ENCODE results near the gene HPN. TPM values are rescaled to one million over a fixed set of nuclear protein-coding genes. Genes with fewer than 3 reads are reported as not detected.
A peak's percentile ranks its signal among the peaks of the same experiment; 100 is the strongest.

The HPN gene
- total RNA-seq, 3 donors from 2014 or later (not counting 1 experiment from before 2014, with no cell fraction given) = not detected

- WGBS (ENCODE audit: insufficient coverage) = 18% methylated on average over 36 of the region's 39 CpGs
- Histone ChIP-seq H3K27me3 (ENCODE audit: control insufficient read depth, insufficient read depth, low read length) (no peaks in the 10 kb centered on the region), H3K36me3 (ENCODE audit: control insufficient read depth, insufficient read depth, low read length) (no peaks in the 10 kb centered on the region), H3K4me1 (ENCODE audit: control insufficient read depth, insufficient read depth, low read length) (peaks cover 44% of the 10 kb centered on the region), H3K27ac (ENCODE audit: low read length) (peak overlapping the region; percentile 43), H3K9me3 (ENCODE audit: control insufficient read depth, insufficient read depth, low read length) (no peaks in the 10 kb centered on the region), H3K4me3 (ENCODE audit: low read length) (peak overlapping the region; percentile 13)
- H3K36me3 Mint-ChIP-seq = no peaks in the 10 kb centered on the region
- peak overlapping the region in 1 of 2 donors; percentile 69 for H3K27ac Mint-ChIP-seq
- intact Hi-C loops (cut with micrococcal nuclease) = no loop called here
- TF ChIP-seq CTCF (IDR thresholded peaks at IDR 0.05) = no peak
- ATAC-seq = peak; percentile 11 to 28 (median 24)
- peak in 1 of 2 donors; percentile 33 for DNase-seq
- H3K9me3 Mint-ChIP-seq = no peaks in the 10 kb centered on the region
- peaks cover 21 to 40% of the 10 kb centered on the region in 2 donors for H3K4me1 Mint-ChIP-seq
- H3K4me3 Mint-ChIP-seq = peak overlapping the region; percentile 81
- peaks cover 13 to 21% of the 10 kb centered on the region in 2 donors for H3K27me3 Mint-ChIP-seq (ENCODE audit: low read depth in 2 of 2)
These were observed 1.4 kb upstream of the HPN start for GRCh38 chr19:35039881-35040825.

- TF ChIP-seq CTCF (IDR thresholded peaks at IDR 0.05) = no peak
- 9% methylated on average over 35 of the region's 36 CpGs for WGBS (ENCODE audit: insufficient coverage)
- H3K4me3 Mint-ChIP-seq = peak overlapping the region; percentile 81
- no peaks in the 10 kb centered on the region for H3K36me3 Mint-ChIP-seq
- Histone ChIP-seq H3K9me3 (ENCODE audit: control insufficient read depth, insufficient read depth, low read length) (no peaks in the 10 kb centered on the region), H3K4me3 (ENCODE audit: low read length) (peak overlapping the region; percentile 8), H3K27me3 (ENCODE audit: control insufficient read depth, insufficient read depth, low read length) (no peaks in the 10 kb centered on the region), H3K36me3 (ENCODE audit: control insufficient read depth, insufficient read depth, low read length) (no peaks in the 10 kb centered on the region), H3K4me1 (ENCODE audit: control insufficient read depth, insufficient read depth, low read length) (peaks cover 49% of the 10 kb centered on the region), H3K27ac (ENCODE audit: low read length) (peak overlapping the region; percentile 38)
- intact Hi-C loops (cut with micrococcal nuclease) = no loop called here
- no peaks in the 10 kb centered on the region for H3K9me3 Mint-ChIP-seq
- peaks cover 21 to 45% of the 10 kb centered on the region in 2 donors for H3K4me1 Mint-ChIP-seq
- ATAC-seq (peak; percentile 53 to 62 (median 55)), DNase-seq (peak; percentile 27 to 42)
- H3K27ac Mint-ChIP-seq = peak overlapping the region in 1 of 2 donors; percentile 69
- H3K27me3 Mint-ChIP-seq (ENCODE audit: low read depth in 2 of 2) = peaks cover 15 to 23% of the 10 kb centered on the region in 2 donors
These were observed 534 bp upstream of the HPN start for GRCh38 chr19:35040826-35041547.

GRCh38 chr19:35042056-35042730 is 672 bp downstream of the HPN start:
- H3K9me3 ChIP-seq (ENCODE audit: control insufficient read depth, insufficient read depth, low read length) = no peaks in the 10 kb centered on the region
- no peaks in the 10 kb centered on the region for H3K36me3 Mint-ChIP-seq
- H3K4me3 ChIP-seq (ENCODE audit: low read length) = no peak overlapping the region
- peak overlapping the region; percentile 61 for H3K4me3 Mint-ChIP-seq
- no peaks in the 10 kb centered on the region for H3K36me3 ChIP-seq (ENCODE audit: control insufficient read depth, insufficient read depth, low read length)
- no peaks in the 10 kb centered on the region for H3K27me3 ChIP-seq (ENCODE audit: control insufficient read depth, insufficient read depth, low read length)
- no peak for TF ChIP-seq CTCF (IDR thresholded peaks at IDR 0.05)
- no peak overlapping the region for H3K27ac ChIP-seq (ENCODE audit: low read length)
- ATAC-seq (no peak), DNase-seq (no peak)
- H3K4me1 Mint-ChIP-seq = peaks cover 21 to 45% of the 10 kb centered on the region in 2 donors
- WGBS (ENCODE audit: insufficient coverage) = 93% methylated on average over 14 of the region's 14 CpGs
- H3K27me3 Mint-ChIP-seq (ENCODE audit: low read depth in 2 of 2) = peaks cover 15 to 23% of the 10 kb centered on the region in 2 donors
- peaks cover 49% of the 10 kb centered on the region for H3K4me1 ChIP-seq (ENCODE audit: control insufficient read depth, insufficient read depth, low read length)
- intact Hi-C loops (cut with micrococcal nuclease) = no loop called here
- peak overlapping the region in 1 of 2 donors; percentile 33 for H3K27ac Mint-ChIP-seq
- H3K9me3 Mint-ChIP-seq = no peaks in the 10 kb centered on the region
